Measurements from ENCODE around the gene ADIPOR2.

ADIPOR2 gene, protein sequence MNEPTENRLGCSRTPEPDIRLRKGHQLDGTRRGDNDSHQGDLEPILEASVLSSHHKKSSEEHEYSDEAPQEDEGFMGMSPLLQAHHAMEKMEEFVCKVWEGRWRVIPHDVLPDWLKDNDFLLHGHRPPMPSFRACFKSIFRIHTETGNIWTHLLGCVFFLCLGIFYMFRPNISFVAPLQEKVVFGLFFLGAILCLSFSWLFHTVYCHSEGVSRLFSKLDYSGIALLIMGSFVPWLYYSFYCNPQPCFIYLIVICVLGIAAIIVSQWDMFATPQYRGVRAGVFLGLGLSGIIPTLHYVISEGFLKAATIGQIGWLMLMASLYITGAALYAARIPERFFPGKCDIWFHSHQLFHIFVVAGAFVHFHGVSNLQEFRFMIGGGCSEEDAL

DNA sequence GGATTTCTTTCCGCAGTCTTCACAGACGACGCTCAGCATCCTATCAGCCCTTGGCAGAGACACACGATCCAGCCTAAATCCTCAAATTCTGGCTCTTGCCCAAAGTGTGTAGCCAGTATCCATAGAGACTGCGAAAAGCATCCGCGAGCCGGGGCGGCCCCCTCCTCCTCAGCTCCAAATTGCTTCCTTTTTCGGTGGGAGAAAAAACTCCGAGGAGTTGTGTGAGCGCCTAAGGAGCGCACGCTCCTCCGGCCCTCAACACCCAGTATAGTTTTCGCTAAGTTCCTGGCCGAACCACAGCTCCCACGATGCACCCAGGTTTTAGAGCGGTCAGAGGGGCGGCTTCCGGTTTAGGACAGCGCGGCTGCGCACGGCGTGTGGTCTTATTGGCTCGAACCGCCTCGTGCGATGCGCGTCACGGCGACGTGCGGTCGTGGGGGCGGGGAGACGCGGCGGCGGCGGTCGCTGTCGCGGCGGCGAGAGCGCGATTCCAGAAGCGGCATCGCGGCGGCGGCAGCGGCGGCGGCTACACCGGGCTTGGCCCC, at the start of gene ADIPOR2:
Gene ADIPOR2 (plus strand): TSS at position 493 of the 545 bp plus-strand sequence. CDS start 63,274 bp downstream, outside the sequence.
- DNase-seq, result peak; percentile 92

DNA sequence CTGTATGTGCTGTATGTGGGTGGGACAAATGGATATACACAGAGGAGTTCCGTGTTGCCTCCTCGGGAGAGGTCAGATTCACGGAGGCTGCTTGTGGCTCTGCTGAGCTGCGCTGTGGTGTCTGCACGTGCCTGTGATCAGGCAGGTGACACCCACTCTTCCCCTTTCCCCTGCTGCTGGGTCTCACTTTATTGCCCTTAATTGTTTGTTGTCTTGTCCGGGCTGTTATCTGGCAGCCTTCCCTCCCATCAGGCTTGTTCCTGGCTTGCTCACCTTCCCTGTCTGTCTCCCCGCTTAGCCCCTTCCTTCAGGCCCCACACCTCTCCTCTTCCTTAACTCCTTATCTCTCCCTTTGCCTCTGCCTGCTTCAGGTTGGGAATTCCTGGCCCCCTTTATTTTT, 48.4 kb upstream of the ADIPOR2 start:
- no peak for DNase-seq

DNA sequence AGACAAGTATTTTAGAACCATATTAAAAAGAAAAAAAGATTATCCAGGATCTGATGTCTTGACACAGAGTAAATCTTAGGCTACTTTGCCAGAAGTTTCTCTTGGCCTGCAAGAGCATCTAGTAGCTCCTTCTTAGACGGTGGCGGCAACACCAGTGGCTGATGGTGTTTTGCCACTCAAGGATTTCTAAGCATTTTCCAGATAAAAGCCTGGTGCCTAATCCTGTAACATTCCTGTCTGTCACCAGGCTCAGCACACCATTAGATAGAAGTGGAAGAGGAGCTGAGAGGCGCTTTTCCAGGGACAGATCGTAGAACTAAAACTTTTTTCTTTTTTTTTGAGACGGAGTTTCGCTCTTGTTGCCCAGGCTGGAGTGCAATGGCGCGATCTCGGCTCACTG, 47.8 kb upstream of the ADIPOR2 start:
- no peak for DNase-seq

DNA sequence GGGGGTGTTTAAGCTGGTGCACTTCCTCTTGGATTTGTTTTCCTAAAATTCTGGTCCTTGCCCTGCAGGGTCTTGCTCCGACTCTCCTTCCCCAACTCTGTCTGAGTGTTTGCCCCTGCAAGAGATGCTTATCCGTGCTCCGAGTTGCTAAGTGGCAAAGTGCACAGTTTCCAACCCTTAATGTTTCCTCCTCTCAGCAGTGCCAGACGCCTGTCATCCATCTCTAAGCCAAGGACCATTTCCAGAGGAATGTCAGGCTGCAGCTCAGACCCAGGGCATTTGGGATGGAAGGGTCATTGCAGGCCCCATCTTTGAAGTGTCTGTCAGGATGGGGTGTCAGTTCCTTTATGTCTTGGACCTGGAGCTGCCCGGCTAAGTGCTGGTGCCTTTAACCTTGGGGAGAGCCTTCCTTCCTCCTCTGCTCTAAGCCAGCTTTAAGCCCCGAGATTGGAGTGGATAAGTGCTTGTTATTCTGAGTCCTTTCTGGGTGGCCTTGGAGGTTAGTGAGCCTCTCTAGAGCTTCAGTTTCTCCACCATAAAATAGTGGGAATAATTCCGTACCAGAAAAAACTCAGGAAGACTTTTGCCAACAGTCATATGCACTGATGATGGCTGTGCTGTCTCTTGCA, 46.9 kb upstream of the ADIPOR2 start:
- DNase-seq, result no peak

DNA sequence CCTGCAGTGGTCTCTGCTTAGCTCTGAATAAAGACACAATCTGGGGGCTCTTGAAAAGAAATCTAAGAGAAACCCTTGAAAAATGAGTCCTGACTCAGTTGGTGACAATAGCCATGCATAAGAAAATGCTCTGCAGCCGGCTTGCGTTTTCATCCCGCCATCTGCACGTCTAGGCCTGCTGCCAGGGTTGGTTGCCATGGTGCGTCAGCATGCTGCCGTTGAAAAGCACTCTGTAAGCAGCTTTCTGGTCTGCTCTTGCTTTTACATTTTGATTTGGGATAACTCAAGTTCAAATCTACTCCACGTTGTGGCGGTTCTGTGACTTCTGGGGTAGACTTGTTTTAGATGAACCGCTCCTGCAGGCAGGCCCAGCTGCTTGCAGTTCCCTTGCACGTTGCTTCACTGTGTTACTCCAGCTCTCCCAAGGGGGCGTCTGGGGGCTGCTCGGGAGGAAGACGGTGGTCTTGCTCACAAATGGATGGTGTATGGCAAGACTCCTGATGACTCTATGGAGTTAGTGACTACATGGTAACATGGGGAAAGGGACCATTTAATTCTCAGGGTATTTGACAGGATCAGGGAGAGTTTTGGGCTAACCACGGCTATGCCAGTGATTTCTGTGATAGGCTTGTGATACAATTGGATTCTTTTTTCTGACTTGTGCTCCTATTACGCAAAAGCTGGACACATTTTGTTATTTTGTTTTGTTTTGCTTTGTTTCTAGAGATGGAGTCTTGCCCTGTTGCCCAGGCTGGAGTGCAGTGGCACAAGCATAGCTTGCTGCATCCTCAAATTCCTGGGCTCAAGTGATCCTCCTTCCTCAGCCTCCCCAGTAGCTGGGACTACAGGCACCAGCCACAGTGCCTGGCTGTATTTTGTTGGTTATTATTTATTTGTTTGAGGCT, 46.1 kb upstream of the ADIPOR2 start:
- no peak for DNase-seq

DNA sequence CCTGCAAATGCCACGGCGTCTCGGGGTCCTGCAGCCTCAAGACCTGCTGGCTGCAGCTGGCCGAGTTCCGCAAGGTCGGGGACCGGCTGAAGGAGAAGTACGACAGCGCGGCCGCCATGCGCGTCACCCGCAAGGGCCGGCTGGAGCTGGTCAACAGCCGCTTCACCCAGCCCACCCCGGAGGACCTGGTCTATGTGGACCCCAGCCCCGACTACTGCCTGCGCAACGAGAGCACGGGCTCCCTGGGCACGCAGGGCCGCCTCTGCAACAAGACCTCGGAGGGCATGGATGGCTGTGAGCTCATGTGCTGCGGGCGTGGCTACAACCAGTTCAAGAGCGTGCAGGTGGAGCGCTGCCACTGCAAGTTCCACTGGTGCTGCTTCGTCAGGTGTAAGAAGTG, 45.1 kb upstream of the ADIPOR2 start:
- no peak for DNase-seq

DNA sequence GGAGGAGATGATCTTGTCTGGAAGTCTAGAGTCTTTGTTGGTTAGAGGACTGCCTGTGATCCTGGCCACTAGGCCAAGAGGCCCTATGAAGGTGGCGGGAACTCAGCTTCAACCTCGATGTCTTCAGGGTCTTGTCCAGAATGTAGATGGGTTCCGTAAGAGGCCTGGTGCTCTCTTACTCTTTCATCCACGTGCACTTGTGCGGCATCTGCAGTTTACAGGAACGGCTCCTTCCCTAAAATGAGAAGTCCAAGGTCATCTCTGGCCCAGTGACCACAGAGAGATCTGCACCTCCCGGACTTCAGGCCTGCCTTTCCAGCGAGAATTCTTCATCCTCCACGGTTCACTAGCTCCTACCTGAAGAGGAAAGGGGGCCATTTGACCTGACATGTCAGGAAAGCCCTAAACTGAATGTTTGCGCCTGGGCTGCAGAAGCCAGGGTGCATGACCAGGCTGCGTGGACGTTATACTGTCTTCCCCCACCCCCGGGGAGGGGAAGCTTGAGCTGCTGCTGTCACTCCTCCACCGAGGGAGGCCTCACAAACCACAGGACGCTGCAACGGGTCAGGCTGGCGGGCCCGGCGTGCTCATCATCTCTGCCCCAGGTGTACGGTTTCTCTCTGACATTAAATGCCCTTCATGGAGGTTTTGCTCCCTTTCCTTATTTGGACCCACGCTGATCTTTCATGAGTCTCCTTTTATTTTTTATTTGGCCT, 44.1 kb upstream of the ADIPOR2 start:
- no peak for DNase-seq

DNA sequence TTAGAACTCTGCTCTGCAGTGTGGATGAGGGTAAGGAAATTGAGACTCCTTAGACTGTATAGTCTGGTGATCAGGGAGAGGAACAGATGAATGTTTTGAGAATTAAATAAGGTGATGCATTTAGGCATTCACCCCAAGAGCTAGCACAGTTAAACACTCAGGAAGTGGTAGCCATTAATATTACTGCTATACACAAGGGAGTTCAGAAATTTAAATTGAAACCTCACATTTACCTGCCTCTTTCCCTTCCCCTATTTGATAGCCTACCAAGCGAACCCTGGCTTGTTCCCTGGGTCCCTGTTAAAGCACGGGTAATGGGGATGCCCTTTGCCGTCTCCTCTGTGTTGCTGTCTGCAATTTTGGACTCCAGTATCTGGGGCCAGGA, 43.6 kb upstream of the ADIPOR2 start:
- no peak for DNase-seq

DNA sequence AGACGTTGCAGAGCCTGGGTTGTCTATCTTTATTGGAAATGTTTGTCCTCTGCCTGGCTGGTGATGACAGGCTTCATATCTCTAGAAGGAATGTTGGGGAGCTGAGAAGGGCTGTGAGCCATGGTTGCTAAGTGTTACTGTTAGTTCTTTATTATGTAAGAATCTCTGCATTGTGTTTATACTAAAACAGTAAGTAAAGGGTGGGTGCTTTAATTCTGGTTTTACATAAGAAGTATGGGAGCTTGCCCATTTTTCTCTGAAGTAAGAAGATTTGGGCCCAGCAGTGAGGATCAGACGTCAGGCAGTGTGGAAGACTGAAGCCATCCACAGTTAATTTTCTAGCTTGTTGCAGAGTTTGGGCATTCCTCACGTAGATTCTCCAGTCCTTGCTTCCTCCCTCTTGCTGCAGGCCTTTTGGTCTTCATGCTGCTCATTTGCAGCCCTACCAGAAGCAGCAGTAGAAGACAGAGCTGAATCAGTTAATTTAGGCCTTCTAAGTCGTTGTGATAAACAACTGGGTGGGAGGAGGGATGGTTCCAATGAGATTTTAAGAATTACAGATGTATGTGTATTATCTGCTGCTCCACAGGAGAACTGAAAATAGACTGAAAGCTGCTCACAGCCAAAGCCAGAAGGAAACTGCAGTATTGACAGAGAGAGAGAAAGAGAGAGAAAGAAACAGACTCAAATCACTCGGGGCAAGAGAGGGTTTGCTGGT, 40.5 kb upstream of the ADIPOR2 start:
- no peak for DNase-seq

DNA sequence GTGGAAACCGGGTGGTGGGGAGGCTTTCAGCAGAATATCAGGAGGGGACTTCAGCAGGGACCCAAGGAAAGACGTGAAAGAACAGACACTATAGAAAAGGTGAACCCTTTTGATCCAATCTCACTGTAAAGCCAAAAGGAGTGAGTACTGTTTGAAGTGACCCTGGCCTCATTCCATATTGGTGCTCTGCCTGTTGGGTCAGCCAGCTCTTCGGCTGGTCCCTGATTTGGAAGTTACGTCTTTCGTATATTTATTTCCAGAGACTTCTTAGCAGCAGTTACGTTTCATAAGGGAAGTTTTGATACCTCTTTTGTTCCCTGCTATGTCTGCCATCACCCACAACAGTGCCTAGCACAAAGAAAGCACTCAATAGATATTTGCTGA, 39.9 kb upstream of the ADIPOR2 start:
- DNase-seq, result no peak

DNA sequence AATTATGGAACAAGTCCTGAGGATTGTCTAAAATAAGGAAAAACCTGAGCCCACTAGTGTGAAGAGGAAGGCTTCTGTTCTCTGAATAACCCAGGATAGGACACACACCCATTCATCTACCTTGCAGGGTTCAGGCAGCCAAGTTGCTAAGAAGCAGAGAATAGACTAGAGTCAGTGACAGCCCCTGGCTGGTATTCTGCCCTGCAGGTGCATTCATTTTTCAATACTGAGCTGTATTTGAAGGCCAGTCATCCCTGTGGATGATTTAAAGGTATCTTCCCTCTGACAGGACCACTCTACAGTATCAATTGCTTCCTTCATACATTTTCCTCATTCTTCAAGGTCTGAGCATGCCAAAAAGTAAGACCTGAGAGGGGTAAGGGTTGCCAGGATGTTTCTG, 38.9 kb upstream of the ADIPOR2 start:
- DNase-seq, result no peak

DNA sequence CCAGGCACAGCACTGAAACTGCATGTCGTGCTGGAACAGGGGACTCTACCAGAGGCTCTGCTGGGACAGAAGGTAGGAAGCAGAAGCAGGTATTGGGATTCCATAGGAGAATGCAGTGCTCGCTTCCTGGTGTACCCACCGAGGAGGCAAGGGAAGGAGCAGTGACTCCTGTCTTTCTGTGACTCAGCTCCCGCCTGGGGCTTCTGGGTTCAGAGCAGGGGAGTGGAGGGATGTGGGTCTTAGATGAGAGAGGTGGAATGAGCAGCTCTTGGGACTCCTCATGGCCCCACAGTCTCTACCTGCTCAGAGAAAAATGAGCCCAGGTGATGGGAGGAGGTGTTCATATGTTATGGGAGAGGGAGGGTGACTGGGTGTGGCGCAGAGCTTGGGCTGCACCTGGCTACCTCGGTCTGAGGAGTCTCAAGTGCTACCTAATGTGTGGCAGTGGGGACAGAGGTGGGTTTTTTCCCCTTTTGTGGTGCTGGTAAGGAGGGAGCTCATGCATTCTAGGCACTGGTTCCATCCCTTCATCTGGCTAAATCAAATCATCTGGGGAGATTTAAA, 35.6 kb upstream of the ADIPOR2 start:
- no peak for DNase-seq

DNA sequence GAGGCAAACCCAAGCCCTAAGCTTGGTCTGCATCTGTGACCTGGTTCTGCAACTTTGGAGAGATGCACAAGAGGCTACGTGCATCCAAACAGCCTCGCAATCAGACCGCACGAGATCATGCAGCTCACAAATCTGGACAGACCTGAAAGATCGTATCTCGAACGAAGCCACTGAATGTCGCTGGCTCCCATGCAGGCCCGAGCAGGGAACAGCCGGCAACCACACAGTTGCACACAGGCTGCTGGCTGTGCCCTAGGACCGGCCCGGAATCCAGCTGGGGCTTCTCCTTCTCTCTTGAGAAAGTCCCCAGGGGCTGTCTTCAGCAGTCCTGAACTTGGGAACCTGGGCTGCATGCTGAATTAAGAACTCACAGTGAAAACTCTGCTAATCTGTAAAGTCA, 34.0 kb upstream of the ADIPOR2 start:
- DNase-seq, result no peak

DNA sequence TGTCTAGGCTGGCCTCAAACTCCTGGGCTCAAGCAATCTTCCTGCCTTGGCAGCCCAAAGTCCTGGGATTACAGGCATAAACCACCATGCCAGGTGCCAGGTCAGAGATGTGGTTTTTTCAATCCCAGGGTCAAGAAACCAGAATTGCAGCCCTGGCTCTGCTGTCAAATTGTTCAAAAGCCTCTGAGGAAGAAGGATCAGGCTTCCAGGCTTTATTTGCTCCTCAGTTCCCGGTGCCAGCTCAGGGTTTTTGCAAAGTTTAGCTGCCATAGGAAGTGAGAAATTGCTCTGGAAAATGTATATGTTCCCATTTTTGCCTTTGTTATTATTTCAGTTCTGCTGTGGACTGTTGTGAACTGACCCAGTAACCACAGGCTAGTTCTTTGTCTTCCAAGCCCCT, 33.2 kb upstream of the ADIPOR2 start:
- no peak for DNase-seq

DNA sequence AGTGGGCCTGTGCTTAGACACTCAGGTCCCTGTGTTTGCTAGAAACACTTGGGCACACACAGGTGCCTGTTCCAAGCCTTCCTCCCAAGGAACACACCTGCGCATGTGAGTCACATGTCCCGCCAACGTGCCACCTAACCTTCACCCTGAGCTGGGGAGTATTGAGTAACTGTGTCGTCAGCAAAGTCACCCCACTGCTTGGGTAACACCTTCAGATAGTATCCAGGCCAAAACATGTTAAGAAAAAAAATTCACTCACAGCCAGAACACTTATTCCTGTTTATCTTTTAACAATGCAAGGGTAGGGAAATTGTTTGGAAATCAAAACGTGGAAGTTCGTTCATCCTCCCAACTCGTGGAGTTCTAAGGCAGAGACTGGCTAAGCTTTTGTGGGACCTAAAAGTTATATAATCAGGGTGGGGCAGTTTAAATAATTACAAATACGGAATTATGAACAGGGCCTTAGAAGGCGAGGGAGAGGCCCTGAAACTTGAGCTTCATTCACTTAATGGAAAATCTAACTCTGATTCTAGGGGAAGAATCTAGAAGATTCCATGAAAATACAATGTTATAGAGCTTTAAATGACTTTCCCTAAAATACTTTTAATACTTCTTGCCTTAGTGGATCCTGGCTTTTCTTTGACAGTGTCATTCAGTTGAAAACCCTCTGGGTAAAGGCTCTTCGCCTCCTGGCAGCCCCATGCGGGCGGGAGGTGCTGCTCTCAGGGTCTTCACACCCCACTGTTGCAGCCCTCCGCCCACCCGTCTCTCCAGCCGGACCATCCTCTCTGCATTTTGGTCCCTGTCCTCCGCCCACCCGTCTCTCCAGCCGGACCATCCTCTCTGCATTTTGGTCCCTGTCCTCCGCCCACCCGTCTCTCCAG, 30.3 kb upstream of the ADIPOR2 start:
- DNase-seq, result peak; percentile 22

DNA sequence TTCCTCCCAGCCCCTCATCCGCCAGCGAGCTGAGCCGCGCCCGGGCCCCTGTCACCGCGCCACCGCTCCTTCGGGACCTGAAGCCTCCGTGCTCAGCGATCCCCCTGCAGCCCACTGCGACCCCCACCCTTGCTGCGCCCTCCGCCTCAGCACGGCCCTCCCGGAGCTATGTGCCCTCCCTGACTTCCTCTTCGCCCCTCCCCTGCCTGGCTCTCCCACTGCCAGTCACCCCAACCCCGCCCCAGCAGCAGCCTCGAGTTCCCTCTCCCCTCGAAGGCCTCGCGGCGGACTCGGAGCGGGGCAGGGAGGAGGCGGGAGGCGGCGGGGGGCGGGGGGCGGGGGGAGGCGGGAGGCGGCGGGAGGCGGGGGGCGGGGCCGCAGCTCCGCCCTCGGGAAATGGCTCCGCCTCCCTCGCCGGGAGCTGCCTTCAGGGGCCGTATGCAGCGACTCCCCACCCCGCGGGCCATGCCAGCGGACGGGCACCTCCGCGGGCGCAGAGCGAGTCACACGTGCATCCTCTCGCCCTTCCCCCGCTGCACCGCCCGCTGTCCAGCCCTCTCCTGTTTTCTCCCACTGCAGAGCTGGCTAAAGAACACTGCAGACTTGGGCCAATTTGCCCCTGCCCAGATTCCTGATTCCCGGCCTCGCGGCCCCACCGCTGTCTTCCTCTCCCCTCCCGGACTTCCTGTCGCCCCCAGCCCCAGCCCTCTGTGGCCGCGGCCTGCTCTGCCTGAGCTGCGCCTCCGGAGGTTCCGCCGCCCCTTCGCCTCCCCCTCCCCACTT, 29.1 kb upstream of the ADIPOR2 start:
- DNase-seq, result peak; percentile 74

DNA sequence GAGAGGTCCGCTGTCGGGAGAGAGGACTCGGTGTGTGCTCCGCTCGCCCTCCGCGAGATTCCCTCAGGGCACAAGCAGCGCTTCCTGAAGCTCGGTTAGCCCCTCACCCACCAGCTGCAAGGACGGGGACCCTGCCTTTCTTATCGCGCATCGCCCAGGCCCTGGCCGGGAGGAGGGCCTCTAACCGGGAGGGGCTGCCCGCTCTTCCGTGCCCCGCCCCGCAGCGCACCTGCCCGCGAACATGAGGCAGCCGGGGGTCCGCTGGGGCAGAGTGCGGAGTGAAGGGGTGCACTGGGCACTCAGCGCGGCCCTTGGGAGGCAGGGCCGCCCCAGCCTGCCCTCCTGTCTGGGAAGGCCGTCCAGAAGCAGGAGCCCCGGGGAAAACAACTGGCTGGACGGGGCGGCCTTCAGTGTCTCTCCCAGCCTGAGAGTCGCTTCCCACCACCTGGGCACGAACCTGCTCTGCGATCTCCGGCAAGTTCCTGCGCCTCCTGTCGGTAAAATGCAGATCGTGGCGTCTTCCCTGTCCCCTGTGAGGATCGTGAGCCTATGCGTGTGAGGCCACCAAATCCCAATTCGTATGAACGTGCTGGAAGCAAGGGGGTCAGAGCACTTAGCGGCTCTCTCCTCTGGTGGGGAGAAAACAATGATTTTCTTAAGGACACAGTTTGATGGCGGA, 28.0 kb upstream of the ADIPOR2 start:
- peak; percentile 13 for DNase-seq

DNA sequence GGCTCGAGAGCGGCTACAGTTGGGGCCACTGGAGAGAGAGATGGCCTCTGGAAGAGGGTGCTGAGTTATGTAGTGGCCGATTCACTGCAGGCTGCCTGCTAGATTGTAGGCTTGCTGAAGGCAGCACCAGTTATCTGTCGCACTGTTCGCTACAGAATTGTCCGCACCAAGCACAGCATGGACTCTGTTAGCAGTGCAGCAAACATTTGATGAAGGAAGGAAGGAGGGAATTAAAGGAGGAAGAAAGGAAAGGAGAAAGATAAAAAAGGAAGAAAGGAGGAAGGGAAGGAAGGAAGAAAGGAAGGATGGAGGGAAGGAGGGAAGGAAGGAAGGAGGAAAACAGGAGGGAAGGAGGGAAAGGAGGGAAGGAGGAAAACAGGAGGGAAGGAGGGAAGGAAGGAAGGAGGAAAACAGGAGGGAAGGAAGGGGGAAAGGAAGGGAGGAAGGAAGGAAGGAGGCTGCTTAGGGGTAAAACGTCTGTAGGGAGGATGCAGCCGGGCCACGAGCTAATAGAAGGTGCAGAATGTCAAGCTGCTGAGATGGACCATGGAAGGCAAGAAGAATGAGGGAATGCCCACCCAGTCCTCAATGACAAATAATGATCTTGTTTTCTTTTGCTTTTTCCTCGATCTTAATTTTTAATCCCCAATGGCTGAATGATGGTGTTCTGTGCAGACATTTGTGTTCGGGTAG, 27.3 kb upstream of the ADIPOR2 start:
- no peak for DNase-seq

DNA sequence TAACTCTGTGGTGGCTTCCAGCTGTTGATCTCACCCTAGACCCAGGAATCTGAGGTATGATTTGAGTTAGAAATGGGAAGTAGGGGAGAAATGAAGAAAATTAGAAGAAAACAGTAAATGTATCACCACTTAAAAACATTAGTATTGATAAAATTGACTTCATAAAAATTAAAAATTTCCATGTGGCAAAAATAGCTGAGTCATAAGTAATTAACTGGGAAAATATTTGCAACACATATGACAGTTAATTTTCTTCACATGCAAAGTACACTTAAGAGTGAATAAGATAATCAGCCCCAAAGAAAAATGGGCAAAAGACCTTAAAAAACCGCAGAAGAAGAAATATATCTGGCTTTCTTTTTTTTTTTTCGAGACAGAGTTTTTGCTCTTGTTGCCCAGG, 25.5 kb upstream of the ADIPOR2 start:
- DNase-seq, result no peak
